HCT116 (cell line): ENCODE results near the gene NFKBIA. TPM values are rescaled to one million over a fixed set of nuclear protein-coding genes. Genes with fewer than 3 reads are reported as not detected.

Experiments used
- ATAC-seq: fragments of 200-7000 bp; cut with Tn5 transposase; 2 replicates; pipeline ENCODE4 v1.9.1; 2020; ENCODE audit warnings: mild to moderate bottlenecking, moderate library complexity
- BruUV-seq: library from RNA; stranded (reverse); fragments of 400-500 nt; replicated peaks from 2 replicates; lab custom pipeline; 2021; lab: Mats Ljungman, UMichigan
- CTCF ChIA-PET: fragments of 300-600 bp; sonication (Branson Sonifier 250); formaldehyde crosslinking; loops from one replicate; lab custom pipeline; 2021; ENCODE audit warnings: antibody characterized with exemption; lab: Charles Lee
- POLR2A ChIA-PET: fragments of 300-600, 350-600 bp; sonication (Branson Sonifier 250); formaldehyde crosslinking; loops from one replicate; lab custom pipeline; 2021; ENCODE audit warnings: antibody characterized with exemption; lab: Charles Lee
- RAD21 ChIA-PET, 2 experiments: fragments of 300-600 bp; sonication (Branson Sonifier 250); formaldehyde crosslinking; loops; one replicate each; lab custom pipeline; 2023; ENCODE audit warnings: low total read pairs in 2 of 2; ENCODE audit not compliant: uncharacterized antibody in 2 of 2, unreplicated experiment in 2 of 2, low non-redundant PET in 1 of 2; lab: Charles Lee
- DNase-seq: peaks from one replicate; pipeline ENCODE4 v3.0.0-alpha.2; 2010; ENCODE audit warnings: low read depth, low spot score
- H2AFZ ChIP-seq: fragments of 200-600 bp; shearing (Covaris generic), sonication (generic); 2 replicates; pipeline ENCODE4 v1.6.1; 2017; ENCODE audit warnings: low read depth, mixed run types, mixed read lengths, antibody characterized with exemption, low read length; ENCODE audit not compliant: poor library complexity, severe bottlenecking
- H3K27ac ChIP-seq: 2 replicates; pipeline ENCODE4 v1.5.1; 2012; ENCODE audit warnings: low read depth, low read length
- H3K27me3 ChIP-seq: fragments of 200-600 bp; sonication (generic); 2 replicates; pipeline ENCODE4 v1.6.1; 2016; ENCODE audit warnings: mixed run types, low read length, mixed read lengths; ENCODE audit not compliant: insufficient read depth
- H3K36me3 ChIP-seq, 2 experiments: fragments of 200-500 bp in 1 of 2; fragments of 200-600 bp in 1 of 2; sonication (Bioruptor generic) in 1 of 2; sonication (generic) in 1 of 2; 2 replicates each; pipeline versions ENCODE4 v1.5.1 to v1.6.1; 2014 to 2016; ENCODE audit warnings: low read length in 2 of 2, inconsistent platforms in 1 of 2, mixed read lengths in 1 of 2, mixed run types in 1 of 2; ENCODE audit not compliant: insufficient read depth in 2 of 2, control insufficient read depth in 1 of 2
- H3K4me1 ChIP-seq, 2 experiments: fragments of 200-600 bp in 1 of 2; sonication (generic) in 1 of 2; 2 replicates each; pipeline versions ENCODE4 v1.5.1 to v1.6.1; 2012 to 2017; ENCODE audit warnings: low read length in 2 of 2, inconsistent platforms in 1 of 2, mild to moderate bottlenecking in 1 of 2, mixed read lengths in 1 of 2, mixed run types in 1 of 2, moderate library complexity in 1 of 2; ENCODE audit not compliant: insufficient read depth in 2 of 2, control insufficient read depth in 1 of 2
- H3K4me2 ChIP-seq: fragments of 200-600 bp; sonication (generic); 2 replicates; pipeline ENCODE4 v1.6.1; 2017; ENCODE audit warnings: mixed run types, low read length, mixed read lengths
- H3K4me3 ChIP-seq, 2 experiments: fragments of 200-600 bp in 1 of 2; sonication (generic) in 1 of 2; replicated peaks in 1 of 2; 2 replicates each; pipeline ENCODE4 v1.5.1; 2011 to 2016; ENCODE audit warnings: low read length in 2 of 2, control low read depth in 1 of 2, low read depth in 1 of 2, mild to moderate bottlenecking in 1 of 2, mixed read lengths in 1 of 2, mixed run types in 1 of 2
- H3K79me2 ChIP-seq: fragments of 200-600 bp; sonication (generic); 2 replicates; pipeline ENCODE4 v1.6.1; 2017; ENCODE audit warnings: mild to moderate bottlenecking, mixed run types, low read length, moderate library complexity, mixed read lengths; ENCODE audit not compliant: insufficient read depth
- H3K9ac ChIP-seq: fragments of 200-600 bp; sonication (generic); 2 replicates; pipeline ENCODE4 v1.6.1; 2016; ENCODE audit warnings: low read length, mixed read lengths
- H3K9me2 ChIP-seq: fragments of 200-600 bp; sonication (generic), shearing (Covaris generic); 2 replicates; pipeline ENCODE4 v1.6.1; 2017; ENCODE audit warnings: mixed run types, mild to moderate bottlenecking, moderate library complexity; ENCODE audit not compliant: insufficient read depth
- H3K9me3 ChIP-seq, 2 experiments: fragments of 200-500 bp in 1 of 2; fragments of 200-600 bp in 1 of 2; sonication (Bioruptor generic) in 1 of 2; sonication (generic) in 1 of 2; 2 replicates each; pipeline ENCODE4 v1.6.1; 2014 to 2017; ENCODE audit warnings: low read length in 2 of 2, mixed read lengths in 2 of 2, inconsistent platforms in 1 of 2, low read depth in 1 of 2, mild to moderate bottlenecking in 1 of 2, mixed run types in 1 of 2, moderate library complexity in 1 of 2; ENCODE audit not compliant: control insufficient read depth in 1 of 2, insufficient read depth in 1 of 2
- H4K20me1 ChIP-seq: fragments of 200-600 bp; sonication (generic), shearing (Covaris generic); 2 replicates; pipeline ENCODE4 v1.6.1; 2017; ENCODE audit warnings: mixed run types, mild to moderate bottlenecking, moderate library complexity; ENCODE audit not compliant: insufficient read depth
- CBX3 ChIP-seq: IDR thresholded peaks from 2 replicates; pipeline ENCODE4 v1.6.1; 2012; ENCODE audit warnings: low read depth
- EZH2 ChIP-seq: fragments of 200-600 bp; sonication (generic); IDR thresholded peaks from 2 replicates; pipeline ENCODE4 v1.6.1; 2017; ENCODE audit warnings: antibody characterized with exemption, mixed run types
- FOSL1 ChIP-seq: IDR thresholded peaks from 2 replicates; pipeline ENCODE4 v1.6.1; 2012; ENCODE audit warnings: low read depth
- JUND ChIP-seq: IDR thresholded peaks from 2 replicates; pipeline ENCODE4 v1.6.1; 2012
- POLR2A ChIP-seq: IDR thresholded peaks from 2 replicates; pipeline ENCODE4 v1.7.0; 2011; ENCODE audit warnings: borderline replicate concordance; ENCODE audit not compliant: insufficient read depth, insufficient read length; ENCODE audit errors: extremely low read depth
- POLR2AphosphoS5 ChIP-seq: IDR thresholded peaks from 2 replicates; pipeline ENCODE4 v1.6.1; 2011; ENCODE audit warnings: mild to moderate bottlenecking, low read depth, low read length, moderate library complexity
- SP1 ChIP-seq: IDR thresholded peaks from 2 replicates; pipeline ENCODE4 v1.6.1; 2012; ENCODE audit warnings: low read depth
- SRF ChIP-seq: IDR thresholded peaks from 2 replicates; pipeline ENCODE4 v1.6.1; 2012; ENCODE audit warnings: low read depth
- ZFX ChIP-seq: fragments of 450-650 bp; IDR thresholded peaks from 2 replicates; pipeline ENCODE4 v1.6.1; 2017
- ZNF274 ChIP-seq: fragments of 200-500 bp; sonication (Bioruptor generic); IDR thresholded peaks from 2 replicates; pipeline ENCODE4 v1.6.1; 2014; ENCODE audit warnings: mild to moderate bottlenecking, low read depth, low read length, inconsistent platforms
- intact Hi-C: fragments of 100-400 bp; cut with micrococcal nuclease; formaldehyde crosslinking; loops from 2 replicates; pipeline ENCODE4 v1.10.0; 2022
- total RNA-seq: library from RNA; stranded (reverse); gene quantifications from one replicate; pipeline ENCODE4 v1.2.1, GENCODE V29; 2021; ENCODE audit not compliant: unreplicated experiment
- TF ChIP-seq, protein P1 (sequence below): IDR thresholded peaks from 2 replicates; pipeline ENCODE4 v1.6.1; 2012
- TF ChIP-seq, protein P2 (sequence below), 3 experiments: fragments of 200-600 bp in 1 of 3; sonication (generic) in 1 of 3; IDR thresholded peaks in 2 of 3; conservative IDR thresholded peaks in 1 of 3; 2 replicates each; pipeline ENCODE4 v1.5.1; 2012 to 2017; ENCODE audit warnings: low read depth in 2 of 3, low read length in 2 of 3, antibody characterized with exemption in 1 of 3, borderline replicate concordance in 1 of 3, control low read depth in 1 of 3, mild to moderate bottlenecking in 1 of 3, mixed read lengths in 1 of 3, mixed run types in 1 of 3, moderate library complexity in 1 of 3; ENCODE audit not compliant: insufficient read depth in 1 of 3

NFKBIA gene
- total RNA-seq, 1 experiment from 2014 or later = 42.6 TPM

DNA sequence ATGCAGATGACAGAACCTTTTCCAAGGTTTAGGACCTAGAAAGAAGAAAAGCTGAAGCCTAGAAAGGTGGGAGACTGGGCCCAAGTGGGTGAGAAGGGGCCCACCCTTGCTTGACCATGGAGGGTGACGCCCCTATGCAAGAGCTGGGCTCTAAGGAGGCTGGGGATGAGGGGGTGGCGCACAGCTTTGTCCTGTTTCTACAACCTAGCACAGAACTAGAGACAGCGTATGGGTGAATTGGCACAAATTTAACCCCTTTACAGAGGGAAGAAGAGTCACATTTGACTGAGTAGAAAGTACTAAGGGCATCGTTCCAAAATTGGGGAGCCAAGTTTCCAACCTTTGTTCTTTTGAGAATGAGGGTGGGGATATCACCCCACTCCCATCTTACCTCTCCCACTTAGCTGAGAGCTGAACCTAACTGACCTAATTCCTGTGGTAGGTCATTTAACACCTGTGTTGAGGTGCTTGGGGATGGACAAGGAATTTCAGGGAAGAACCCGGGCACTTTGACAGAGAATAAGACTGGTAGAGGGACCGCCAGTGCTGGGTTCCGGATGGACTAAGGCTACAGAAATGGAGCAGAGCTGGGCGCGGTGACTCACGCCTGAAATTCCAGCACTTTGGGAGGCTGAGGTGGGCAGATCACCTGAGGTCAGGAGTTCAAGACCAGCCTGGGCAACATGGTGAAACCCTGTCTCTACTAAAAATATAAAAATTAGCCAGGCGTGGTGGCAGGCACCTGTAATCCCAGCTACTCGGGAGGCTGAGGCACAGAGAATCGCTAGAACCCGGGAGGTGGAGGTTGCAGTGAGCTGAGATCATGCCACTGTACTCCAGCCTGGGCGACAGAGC is 5.2 kb downstream of the NFKBIA start:
- Histone ChIP-seq H3K79me2 (peaks cover 16% of the 10 kb centered on the region), H3K4me3 (no peak overlapping the region), H3K4me1 (peaks cover 16 to 25% of the 10 kb centered on the region in 2 experiments), H3K9me3 (no peaks in the 10 kb centered on the region), H4K20me1 (no peaks in the 10 kb centered on the region), H3K27ac (no peak overlapping the region), H3K27me3 (no peaks in the 10 kb centered on the region), H2AFZ (no peak overlapping the region), H3K9me2 (no peaks in the 10 kb centered on the region), H3K36me3 (peaks cover 20 to 31% of the 10 kb centered on the region in 2 experiments), H3K4me2 (no peak overlapping the region), H3K9ac (no peak overlapping the region)
- TF ChIP-seq ZNF274 (no peak), ZFX (no peak), POLR2AphosphoS5 (no peak), JUND (no peak)
- TF ChIP-seq, protein P1, sequence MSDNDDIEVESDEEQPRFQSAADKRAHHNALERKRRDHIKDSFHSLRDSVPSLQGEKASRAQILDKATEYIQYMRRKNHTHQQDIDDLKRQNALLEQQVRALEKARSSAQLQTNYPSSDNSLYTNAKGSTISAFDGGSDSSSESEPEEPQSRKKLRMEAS = no peak
- no peak for ATAC-seq
- intact Hi-C loops = no loop called here
- no peak for DNase-seq
- ChIA-PET POLR2A (interaction anchor here (0.8 kb wide), 1 partner anchor 25 kb away, joined by 3 read pairs; no protein-coding TSS in a partner anchor), RAD21 (no interaction called here), CTCF (interaction anchor here (1.5 kb wide), 1 partner anchor 184 kb away, joined by 4 read pairs; no protein-coding TSS in a partner anchor)
- no TSS peak for BruUV-seq

DNA sequence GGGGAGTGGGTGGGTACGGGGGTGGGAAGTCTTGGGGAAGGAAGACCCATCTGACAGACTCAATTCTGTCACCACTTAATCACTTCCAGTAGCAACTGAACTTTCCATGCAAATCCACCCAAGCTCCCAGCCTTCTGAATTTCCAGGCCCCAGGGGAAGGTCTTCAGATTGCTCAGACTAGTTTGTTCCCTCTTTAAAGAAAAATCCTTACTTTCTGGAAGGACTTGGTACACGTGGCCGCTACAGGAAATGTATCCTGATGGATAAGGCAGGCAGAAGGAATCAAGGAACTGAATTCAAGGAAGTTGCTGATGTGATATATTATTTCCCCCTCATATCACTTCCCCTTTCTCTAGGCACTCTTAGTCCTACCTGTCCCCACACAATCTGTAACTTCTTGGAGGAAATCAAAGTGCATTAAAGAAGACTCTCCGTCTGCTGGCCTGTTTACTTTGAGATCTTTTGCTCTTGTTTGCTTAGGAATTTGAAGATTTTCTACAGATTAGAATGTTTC is 6.4 kb downstream of the NFKBIA start:
- no TSS peak for BruUV-seq
- H3K4me1 ChIP-seq = peaks cover 12 to 19% of the 10 kb centered on the region in 2 experiments
- CTCF ChIA-PET = no interaction called here

More for the DNA sequence above, 6.4 kb downstream of the NFKBIA start:
- no peaks in the 10 kb centered on the region for H3K27me3 ChIP-seq
- H4K20me1 ChIP-seq = no peaks in the 10 kb centered on the region
- TF ChIP-seq POLR2AphosphoS5 = no peak
- TF ChIP-seq, protein P1 = no peak
- TF ChIP-seq, protein P2, sequence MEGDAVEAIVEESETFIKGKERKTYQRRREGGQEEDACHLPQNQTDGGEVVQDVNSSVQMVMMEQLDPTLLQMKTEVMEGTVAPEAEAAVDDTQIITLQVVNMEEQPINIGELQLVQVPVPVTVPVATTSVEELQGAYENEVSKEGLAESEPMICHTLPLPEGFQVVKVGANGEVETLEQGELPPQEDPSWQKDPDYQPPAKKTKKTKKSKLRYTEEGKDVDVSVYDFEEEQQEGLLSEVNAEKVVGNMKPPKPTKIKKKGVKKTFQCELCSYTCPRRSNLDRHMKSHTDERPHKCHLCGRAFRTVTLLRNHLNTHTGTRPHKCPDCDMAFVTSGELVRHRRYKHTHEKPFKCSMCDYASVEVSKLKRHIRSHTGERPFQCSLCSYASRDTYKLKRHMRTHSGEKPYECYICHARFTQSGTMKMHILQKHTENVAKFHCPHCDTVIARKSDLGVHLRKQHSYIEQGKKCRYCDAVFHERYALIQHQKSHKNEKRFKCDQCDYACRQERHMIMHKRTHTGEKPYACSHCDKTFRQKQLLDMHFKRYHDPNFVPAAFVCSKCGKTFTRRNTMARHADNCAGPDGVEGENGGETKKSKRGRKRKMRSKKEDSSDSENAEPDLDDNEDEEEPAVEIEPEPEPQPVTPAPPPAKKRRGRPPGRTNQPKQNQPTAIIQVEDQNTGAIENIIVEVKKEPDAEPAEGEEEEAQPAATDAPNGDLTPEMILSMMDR (IDR thresholded peaks at IDR 0.05 in 2 of 3, conservative IDR thresholded peaks at IDR 0.05 in 1 of 3; ENCODE audit: borderline replicate concordance in 1 of 3, insufficient read depth in 1 of 3, low read depth in 2 of 3, low read length in 2 of 3) = no peak
- no peak for TF ChIP-seq CBX3
- TF ChIP-seq EZH2 = no peak
- no peak for TF ChIP-seq FOSL1
- TF ChIP-seq SRF = no peak
- TF ChIP-seq SP1 = no peak
- TF ChIP-seq ZNF274 = no peak
- TF ChIP-seq ZFX = no peak
- TF ChIP-seq POLR2A = no peak
- peaks cover 19 to 26% of the 10 kb centered on the region in 2 experiments for H3K36me3 ChIP-seq
- no peaks in the 10 kb centered on the region for H3K9me2 ChIP-seq
- H3K4me3 ChIP-seq = no peak overlapping the region
- no peak overlapping the region for H3K9ac ChIP-seq
- peaks cover 11% of the 10 kb centered on the region; the same call in 1 of the 2 replicates for H3K79me2 ChIP-seq
- no peak overlapping the region for H3K4me2 ChIP-seq
- no peak overlapping the region for H3K27ac ChIP-seq
- H3K9me3 ChIP-seq = no peaks in the 10 kb centered on the region
- RAD21 ChIA-PET = no interaction called here
- ATAC-seq (no peak), DNase-seq (no peak)
- POLR2A ChIA-PET = interaction anchor here (0.8 kb wide), 1 partner anchor 23 kb away, joined by 3 read pairs; no protein-coding TSS in a partner anchor
- H2AFZ ChIP-seq = no peak overlapping the region
- intact Hi-C loops = no loop called here
